HL-60/S4 (cell line): ENCODE measurements around the gene LRRC25.

Experiments
- in situ Hi-C: fragments of 300-500 bp; cut with MboI; formaldehyde crosslinking; loops from 2 replicates; pipeline ENCODE4 v1.14.3; 2022; ENCODE audit warnings: low sequenced_read_pairs

Gene LRRC25

DNA sequence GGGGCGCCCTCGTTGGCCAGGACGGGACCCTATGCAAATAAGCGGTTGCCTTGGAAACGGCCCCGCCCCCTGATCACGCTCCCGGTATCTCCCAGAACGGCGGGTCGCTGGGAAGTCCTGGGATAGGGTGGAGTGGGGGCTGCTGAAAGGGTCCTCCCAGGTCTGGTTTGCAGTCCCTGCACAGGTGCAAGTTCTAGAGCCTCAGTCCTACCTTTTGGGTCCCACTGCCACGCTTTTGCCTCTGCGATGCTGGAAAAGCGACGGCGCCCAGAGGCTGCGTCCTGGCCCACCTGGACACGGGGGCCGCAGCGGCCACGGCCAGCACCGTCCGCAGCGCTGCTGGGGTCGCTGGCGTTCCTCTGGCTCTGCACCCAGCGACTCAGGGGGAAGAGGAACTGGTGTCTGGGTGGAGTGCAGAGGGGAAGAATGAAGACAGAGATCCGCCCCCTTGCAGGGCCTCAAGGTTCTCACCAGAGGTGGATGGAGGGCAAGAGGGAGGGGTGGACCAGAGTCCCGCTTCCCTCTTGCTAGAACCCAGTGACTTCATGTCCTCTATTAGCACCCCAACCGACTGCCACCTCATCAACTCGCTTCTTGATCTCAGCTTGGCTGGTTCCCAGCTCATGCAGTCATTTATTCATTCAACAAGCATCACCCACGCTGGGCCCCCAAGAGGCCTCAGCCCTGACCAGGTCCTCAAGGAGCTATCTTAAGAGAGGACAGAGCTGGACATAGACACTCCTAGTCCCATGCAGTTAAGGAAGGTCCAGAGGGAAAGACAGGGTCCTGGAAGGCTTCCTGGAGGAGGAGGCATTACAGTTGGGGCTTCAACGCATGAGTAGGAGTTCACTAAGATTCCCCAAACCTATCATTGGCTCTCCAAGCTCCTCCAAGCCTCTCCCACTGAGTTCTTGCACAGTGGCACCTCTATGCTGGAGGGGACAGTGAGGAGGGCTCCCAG lies at the start of gene LRRC25:
Gene LRRC25, minus strand, starts transcription at position 381 of the 961 bp plus-strand sequence. CDS start 659 bp downstream, outside the sequence.
- in situ Hi-C loops, result no loop called here

DNA sequence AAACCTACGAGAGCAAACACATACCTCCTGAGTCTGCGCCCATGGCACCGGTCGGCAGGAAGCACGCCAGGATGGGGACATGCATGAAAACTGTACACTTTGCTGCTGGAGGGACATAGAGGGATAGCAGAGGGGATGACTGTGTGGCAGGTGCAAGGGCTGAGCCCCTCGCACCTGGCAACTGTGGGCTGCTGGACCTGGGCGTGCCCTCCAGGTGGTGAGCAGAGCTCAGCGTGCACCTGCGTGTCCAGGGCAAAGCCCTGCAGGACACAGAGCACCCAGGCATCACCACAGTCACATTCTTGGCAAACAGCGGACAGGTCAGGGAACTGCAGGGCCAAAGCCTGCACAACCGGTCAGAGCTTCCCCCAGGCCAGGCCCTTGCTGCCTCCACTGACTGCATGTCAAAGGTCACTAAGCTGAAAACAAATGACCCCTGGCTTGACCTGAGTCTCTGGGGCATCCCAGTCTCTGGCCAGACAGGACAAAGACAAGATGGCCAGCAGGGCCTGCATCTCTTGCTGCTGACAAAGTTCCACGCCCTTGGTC lies 49.5 kb upstream of the LRRC25 start:
- in situ Hi-C loops, result no loop called here

DNA sequence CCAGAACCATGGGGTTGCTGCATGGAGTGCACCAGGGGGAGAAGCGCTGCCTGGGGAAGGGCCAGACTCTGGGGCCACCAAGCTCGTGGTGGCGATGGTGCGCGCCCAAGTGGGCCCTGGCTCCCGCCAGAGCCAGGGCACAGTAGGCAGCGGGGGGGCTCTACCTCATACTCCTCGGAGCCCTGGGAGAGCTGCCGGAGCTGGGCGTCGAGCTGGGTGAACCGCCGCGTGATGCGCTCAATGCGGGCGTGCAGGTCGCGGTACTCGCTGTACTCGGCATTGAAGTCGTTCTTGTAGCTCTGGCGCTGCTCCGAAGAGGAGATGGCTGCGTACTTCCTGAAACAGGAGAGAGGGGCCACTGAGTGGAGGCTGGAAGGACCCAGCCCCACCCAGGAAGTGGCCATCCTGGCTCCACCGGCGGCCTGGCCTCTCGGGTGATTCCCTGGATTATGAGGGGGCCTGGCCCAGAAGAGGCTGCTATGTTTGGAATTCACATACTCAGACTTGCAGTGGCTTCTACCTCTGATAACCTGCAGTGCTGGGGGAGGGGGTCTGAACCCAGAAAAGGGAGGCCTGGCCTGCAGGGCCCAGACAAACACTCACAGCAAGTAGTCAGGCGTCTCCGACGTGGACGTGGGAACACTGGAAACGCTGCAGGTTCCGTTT lies 48.9 kb upstream of the LRRC25 start:
- in situ Hi-C loops, result no loop called here

DNA sequence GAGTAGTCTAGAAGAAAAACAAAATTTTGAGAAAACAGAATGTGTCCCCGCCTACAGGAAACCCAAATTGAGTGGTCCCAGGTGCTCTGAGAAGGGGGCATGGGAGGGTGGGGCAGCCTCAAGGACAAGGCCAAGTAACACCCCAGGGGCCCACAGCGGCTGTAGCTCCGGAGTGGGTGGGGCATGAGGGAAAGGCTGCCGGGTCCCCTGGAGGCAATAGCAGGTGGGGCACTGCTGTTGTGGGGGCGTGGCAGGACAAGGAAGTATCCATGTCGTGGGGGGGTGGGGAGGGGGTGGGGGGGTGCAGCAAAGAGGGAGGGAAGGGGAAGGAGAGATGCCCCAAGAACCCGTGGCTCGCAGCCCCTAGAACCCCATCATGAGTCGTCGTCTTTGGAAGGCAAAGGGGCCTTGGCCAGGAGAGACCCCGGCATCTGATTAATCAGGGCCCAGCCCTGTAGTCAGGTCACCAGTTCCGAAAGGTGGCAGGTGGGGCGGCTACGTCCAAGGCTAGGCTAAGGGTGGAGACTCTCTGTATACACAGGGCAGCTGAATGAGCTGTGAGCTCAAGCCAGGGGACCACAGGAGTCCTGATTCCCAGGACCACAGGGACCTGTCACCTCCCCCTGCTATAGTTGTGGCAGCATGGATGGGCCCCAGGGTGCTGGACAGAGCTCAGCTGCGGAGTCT lies 48.0 kb upstream of the LRRC25 start:
- in situ Hi-C loops, result no loop called here

DNA sequence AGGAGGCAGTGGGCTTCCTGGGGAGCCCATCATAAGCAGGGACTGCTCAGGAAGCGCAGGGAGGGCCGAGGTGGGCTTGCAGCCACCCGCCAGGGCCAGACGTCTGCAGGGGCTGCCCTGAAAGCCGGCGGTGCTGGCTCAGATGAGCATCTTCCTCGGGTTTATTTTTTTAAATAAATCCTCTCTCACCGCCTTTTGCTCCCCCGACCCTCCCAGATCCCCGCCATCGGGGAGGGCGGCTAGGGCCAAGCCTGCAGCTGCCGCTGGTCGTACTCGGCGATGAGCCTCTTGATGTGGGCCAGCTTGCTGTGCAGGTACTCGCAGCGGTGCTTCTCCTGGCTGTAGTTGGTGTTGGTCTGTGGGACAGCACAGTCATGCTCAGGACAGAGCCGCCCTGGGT lies 47.1 kb upstream of the LRRC25 start:
- in situ Hi-C loops, result no loop called here

DNA sequence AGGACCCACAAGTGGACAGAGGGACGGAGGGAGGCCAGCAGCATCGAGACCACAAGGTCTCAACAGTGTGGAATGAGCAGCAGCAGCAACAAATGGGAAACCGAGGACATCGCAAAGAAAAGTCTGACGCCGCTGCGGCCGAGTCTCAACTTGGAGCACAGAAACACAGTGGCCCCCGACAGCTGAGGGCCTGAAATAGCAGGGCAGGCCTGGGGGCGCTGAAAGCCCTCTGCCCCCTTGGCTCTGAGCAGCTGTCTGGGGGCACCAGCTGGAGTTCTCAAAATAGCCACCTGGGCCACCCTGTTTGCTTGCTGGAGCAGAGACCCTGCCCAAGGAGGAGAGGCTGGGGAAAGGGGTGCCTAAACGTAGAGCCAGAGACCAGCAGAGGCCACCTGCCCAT lies 46.4 kb upstream of the LRRC25 start:
- in situ Hi-C loops, result no loop called here

DNA sequence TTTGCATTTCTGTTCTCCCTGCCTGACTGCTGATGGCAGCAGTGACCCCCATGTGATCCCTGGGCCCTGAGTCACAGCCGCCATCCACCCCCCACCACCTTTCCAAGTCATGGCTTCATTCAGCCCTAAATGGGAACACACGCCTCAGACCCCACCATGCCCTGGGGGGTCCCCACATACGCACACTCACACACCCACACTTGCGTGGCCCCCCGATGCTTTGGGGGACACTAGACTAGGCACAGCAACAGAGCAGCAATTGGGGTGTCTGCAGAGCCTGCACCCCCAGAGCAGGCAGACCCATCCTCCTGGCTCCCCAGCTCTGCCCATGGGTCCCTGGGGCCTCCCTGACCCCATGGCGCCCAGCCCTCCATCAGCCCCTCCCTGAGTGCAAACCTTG lies 46.0 kb upstream of the LRRC25 start:
- in situ Hi-C loops, result no loop called here

DNA sequence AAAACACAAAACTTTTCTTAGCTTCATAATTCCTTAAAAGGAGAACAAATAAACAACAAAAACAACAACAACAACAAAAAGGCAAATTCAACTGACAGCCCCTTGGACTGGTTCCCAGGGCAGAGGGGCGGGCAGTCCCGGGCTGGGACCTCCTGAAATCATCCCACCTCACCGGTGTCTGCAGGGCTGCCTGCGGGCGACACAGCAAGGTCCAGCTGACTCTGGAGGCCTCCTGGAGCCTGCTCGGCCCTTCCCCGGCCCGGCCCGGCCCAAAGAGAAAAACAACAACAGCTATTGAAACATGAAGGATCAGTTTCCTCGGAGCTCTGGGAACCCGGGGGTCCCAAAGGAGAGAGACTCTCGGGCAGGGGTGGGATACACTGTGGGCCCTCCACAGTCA lies 45.5 kb upstream of the LRRC25 start:
- in situ Hi-C loops, result no loop called here

DNA sequence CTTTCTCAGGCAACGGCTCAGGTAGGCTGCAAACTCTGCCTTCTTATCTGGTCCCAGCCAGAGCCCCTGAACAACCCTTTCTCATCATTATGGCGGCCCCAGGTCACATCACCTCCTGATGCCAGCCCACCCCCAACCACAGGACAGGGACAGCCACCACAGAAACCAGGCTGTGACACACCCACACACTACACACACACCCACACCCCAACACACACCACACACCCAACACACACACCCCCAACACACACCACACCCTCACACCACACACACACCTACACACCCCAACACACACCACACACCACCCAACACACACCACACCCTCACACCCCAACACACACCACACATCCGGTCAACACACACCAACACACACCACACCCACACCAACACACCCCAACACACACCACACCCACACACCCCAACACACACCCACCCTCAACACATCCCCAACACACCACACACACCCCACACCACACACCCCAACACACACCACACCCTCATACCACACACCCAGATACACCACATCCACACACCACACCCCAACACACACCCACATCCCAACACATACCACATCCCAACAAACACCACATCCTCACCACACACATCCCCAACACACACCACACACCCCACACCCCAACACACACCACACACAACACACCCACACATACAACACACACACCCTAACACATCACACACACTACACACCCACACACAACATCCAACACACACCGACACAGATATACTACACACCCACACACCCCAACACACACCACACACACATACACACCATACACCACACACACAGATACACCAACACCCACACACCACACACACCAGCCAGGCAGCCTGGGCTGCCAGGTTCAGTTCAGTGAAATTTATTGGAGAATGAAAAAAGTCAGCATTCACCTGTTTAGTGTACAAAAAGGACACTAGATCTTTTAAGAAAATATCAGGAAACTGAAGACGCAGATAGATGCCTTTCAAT lies 44.7 kb upstream of the LRRC25 start:
- in situ Hi-C loops, result no loop called here

DNA sequence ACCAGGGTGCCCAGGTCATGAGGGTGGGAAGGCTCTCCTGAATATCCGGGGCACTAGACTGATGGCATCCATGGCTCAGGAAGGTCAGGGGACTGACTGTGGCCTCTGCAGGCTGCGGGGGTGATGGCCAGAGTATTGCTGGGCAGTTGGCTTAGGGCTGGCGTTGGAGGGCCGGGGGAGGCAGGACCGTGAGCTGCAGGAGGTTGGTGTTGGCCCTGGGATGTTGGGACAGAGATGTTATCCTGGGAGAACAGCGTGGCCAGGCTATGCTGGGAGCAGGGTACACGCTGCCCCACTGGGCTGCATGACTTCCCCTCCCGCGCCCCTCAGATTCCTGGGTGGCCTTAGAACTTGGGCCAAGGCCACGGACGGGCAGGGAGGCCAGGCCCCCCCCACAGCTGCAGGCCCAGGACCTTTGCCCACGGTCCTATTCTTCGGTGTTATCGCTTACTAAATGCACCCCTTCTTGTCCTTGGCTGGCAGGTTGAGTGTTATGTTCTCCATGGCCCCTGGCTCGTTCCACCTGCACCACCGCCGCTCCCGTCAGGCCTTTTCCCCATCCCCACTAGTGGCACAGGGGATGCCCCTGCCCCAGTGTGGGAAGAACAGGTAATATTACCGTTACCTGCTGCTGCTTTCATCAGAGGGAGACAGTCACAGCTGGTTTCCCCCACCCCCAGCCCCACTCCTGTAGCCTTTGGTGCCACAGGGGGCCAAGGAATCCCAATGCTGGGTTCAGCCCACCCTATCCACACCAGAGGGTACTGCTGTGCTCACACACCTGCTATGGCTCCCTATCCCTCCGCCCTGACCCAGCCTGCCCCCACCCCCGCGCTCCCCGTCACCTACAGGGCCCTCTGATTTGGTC lies 43.7 kb upstream of the LRRC25 start:
- in situ Hi-C loops, result no loop called here

DNA sequence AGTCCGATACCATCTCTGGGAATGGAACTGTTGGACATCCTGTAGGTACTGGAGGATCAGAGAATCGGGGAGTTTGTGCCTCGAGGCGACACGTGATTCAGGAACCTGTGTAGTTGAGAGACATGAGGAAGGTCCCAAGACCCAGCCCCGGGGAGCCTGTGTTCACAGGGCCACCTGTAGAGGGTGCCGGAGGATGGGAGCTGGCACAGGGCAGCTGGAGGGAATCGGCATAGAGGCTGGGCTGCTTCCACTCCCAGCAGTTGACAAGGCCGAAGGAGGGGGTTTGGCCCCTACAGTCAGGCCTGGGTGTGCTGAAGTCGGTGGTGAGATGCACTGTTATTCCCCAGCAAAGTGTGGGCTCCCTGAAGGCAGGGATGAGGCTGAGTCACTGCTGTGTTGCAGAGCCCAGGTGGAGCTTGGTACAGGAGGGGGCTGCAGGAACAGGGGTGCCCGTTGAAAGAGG lies 43.0 kb upstream of the LRRC25 start:
- in situ Hi-C loops, result no loop called here

DNA sequence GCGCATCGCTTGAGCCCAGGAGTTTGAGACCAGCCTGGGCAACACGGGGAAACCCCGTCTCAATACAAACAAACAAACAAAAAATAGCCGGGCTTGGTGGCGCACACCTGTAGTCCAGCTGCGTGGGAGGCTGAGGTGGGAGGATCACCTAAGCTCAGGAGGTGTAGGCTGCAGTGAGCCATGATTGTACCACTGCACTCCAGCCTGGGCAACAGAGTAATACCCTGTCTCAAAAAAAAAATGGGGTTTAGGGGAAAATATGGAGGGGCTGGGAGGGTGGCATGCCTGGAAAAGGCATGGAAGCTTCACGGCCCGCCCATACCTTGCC lies 42.5 kb upstream of the LRRC25 start:
- in situ Hi-C loops, result no loop called here

DNA sequence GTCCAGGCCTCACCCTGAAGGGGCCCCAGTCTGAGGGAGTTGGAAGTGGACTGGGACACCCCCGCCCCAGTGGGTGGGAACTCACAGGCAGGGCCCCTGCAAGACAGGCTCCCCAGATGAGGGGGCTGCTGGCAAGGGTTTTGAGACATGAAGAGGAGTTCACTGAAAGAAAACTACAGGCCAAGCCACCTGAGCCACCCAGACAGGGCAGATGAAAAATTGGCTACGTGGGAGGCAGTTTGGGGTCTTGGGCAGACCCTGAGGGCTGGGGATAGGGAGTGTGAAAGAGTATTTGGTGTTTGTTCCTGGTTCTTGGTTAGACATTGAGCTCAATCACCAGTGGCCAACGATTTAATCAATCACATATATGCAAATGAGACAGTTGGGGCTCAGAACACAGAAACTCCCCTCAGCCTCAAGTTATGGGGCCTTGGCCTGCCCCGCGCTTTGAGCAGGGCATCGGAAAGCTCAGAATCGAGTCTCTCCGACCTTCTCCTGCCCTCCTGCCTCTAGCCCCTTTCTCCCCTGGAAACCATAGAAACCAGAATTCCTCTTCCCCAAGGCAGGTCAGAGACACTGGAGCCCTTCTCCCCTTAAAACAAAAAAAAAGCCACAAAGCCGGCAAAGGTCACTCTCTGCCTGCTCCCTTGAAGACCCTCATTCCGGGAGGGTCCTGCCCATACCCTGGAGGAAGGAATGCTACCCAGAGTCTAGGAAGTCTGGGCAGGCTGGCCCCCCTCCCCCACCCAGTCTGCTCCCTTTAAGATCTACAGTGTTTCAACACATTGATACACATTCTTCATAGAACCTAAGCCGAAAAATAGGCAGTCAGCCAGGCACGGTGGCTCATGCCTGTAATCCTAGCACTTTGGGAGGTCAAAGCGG lies 41.8 kb upstream of the LRRC25 start:
- in situ Hi-C loops, result no loop called here

DNA sequence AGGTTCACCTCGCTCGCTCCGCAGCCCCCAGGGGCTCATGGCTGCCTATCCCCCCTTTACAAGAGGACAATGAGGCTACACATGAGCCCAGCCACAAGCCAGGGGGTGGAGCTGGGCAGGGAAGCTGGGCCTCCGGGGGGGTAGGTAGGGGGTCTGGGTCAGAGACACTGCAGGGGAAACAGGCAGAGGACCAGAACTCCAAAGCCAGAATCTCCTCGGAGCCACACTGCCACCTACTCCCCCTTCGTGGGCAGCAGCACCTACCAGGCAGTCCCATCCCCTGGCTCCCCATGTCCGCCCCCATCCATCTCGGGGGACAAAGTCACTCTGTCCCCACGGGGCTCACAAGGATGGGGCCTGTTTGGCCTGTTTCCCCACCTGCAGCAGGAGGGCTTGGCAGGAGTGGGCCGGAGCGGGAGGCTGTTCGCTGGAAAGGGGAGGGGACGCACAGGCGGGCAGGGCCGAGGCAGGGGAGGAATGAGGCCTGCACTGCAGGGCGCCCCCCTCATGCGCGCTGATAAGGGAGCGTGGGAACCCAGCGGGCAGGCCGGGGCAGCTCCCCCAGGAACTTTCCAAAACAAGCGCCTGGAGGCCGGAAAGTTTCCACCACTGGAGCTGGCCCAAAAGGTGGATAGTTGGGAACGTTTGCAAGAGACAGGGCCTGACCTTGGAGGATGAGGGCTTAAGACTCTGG lies 41.1 kb upstream of the LRRC25 start:
- in situ Hi-C loops, result no loop called here

DNA sequence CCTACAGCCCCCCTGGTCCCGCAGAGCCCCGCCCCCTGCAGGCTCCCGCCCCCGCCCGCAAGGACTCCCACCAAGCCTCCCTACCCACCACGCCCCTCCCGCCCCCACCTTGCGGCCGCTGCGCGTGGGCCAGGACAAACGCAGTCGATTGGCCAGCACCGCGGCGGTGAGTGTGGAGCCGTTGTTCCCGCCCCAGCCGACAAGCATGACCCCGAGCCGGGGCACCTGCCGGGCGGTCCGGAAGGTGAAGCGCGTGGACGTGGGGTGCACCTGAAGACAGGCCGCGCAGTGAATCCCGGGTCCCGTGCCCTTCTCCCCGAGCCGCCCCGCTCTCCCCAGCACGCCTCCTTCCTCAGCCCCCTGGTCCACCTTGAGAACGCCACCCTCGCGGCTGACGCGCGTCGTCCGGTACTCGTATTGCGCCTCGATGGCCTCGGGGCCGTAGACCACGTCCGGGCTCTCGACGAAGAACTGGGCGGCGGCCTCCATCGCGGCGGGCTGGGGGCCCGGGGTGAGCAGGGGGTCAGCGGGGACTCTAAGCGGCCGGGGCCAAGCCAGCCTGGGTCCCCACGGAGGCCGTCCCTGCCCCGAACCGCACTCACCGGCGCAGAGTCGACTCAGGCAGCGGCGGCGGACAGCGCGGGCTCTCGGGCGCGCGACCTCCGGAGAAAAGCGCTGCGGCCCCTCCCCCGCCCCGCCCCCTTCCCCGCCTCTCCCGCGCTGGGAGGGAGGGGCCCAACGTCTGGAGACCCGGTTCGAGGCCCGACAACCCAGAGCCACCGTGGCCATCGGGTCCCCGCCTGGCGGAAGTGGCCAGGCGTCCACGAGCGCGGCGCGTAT lies 40.3 kb upstream of the LRRC25 start, which contains the start of gene ISYNA1:
Gene ISYNA1, minus strand, starts transcription at position 643 of the 840 bp plus-strand sequence. Its CDS starts 154 bp downstream, at position 489.
- in situ Hi-C loops, result no loop called here

DNA sequence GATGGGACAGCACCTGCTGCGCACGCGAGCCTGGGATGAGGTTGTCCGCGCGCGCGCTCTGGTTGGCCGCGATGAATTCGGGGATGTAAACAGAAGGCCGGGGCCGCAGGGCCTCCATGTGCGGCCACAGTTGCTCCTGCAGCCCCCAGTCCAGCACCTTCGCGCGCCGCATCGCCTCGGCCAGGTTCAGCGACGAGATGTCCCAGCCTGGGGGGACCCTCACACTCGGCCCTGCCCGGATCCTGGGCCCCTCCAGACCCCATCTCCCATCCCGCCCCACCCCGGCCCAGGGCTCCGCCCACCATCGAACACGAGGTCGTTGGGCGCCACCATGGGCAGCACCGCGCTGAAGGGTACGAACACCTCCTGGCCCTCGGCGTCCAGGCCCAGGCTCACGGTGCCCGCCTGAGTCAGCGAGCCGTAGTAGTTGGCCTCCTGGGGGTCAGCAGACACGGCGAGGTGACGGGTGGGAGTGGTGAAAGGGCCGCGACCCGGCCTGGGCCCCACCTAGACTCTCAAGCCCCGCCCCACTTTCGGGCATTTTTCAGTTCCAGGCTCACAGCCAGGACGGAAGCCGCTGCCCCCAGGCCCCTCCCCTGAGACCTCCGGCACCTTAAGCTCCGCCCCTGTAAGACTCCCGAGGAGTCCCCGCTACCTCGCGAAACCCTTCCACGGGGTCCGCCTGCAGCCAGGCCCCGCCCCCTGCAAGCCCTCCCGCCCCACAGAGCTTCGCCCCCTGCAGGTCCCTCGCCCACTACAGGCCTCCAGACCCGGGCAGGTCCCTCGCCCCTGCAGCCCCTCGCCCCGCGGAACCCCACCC lies 39.5 kb upstream of the LRRC25 start:
- in situ Hi-C loops, result no loop called here
